GM21723 (cell line): ENCODE data around the gene MYADML2.
"Not testable (repeated sequence)": the region's sequence is repeated elsewhere in the genome, so short reads cannot be mapped to it uniquely, and the experiment has no call there.

Source experiments
- ATAC-seq: cut with Tn5 transposase; IDR thresholded peaks from one replicate; pipeline ENCODE4 v1.9.1; 2021; ENCODE audit warnings: mild to moderate bottlenecking, moderate library complexity; ENCODE audit not compliant: unreplicated experiment

The MYADML2 gene

DNA sequence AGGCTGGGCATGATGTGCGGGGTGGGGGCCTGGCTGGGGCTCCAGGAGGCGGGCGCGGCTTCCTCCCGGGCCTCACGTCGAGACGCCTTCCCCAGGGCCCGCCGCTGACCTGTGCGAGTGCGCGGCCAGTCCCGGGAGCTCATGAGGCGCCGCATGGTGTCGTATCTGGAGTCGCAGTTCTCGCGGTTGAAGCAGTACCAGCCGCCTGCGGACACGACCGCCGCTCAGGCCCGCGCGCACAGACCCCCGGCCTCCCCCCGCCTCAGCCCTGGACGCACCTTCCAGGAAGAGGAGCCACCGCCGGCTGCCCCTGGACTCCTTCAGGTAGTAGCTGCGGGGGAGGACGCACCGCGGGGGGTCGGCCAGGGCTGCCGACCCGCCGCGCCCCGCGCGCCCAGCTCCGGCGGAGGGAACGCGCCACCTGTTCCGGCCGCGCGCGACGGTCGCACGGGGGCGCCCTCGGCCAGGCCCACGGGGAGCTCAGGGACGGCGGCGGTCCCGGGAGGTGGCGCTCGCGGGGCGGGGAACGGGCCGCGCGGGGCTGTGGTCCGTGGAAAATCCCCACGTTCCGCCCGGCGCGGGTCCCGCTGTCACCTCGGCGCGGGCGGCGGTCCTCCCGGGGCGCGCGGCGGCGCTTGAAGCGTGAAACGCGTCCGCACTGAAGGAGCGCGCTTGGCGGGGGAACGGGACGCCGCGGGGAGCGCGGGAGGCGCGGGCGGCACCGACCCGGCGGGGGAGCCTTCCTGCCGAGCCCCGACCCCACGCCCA is 12.5 kb upstream of the MYADML2 start:
- ATAC-seq: peak; percentile 61

DNA sequence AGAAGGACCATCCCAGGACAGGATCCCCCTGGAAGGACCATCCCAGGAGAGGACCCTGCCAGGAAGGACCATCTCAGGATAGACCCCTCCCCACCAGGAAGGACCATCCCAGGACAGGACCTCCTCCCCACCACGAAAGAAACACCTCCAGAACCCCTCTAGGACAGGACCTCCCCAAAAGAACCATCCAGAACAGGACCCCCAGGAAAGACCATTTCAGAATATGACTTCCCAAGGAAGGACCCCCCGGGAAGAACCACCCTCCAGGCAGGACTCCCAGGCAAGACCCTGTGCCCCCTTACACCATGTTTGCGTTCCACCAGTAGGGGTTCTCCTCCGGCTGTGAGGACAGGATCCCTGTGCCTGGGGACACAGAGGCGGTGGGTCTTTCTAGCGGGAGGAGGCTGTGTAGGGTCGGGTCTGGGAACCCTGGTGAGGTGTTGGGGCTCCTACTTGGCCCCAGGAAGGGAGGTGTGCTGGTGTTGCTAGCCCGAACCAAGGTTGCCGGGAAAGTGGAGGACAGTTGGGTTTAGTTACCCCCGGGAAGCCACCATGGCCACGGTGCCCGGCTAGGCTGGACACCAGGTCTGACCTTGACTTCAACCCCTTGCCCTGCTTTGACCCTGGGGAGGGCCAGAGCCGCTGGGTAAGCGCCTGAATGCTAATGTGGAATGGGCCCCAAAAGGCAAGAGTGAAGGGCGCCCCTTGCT is 11.8 kb upstream of the MYADML2 start:
- ATAC-seq: no peak

DNA sequence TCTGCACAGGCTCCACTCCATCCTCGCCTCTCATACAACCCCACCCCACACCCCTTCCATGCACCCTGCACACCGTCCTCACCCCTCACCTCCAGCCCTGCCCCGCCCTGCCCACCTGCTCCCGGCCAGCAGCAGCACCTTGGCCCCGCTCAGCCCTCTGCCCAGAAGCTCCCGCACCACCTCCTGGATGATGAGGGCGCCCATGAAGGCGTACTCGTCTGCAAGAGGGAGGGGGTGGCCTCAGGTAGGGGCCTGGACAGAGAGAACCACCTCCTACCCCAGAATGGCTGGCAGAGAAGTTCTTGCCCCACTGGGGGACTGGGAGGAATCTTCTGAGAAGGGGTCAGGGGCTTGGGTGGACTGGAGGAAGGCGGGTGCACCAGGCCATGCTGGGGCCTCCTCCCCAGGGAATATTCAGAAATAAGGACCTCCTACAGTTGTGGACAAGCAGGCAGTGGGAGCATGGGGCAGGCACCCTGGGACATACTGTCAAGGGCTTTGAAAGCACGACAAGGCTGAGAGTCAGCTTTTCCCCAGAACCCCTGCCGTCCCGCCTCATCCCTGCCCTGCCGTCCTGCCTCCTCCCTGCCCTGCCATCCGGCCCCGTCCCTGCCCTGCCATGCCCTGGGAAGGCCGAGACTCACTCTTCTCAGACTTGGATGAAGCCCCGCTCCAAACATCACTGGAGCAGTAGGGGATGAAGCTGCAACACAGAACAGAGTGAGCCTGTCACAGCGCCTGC is 10.8 kb upstream of the MYADML2 start:
- no peak for ATAC-seq

- no peak for ATAC-seq
Measured at GRCh38 chr17:81956607-81957589, 9.9 kb upstream of the MYADML2 start.

GRCh38 chr17:81955756-81956544 is 8.9 kb upstream of the MYADML2 start:
- ATAC-seq: no peak

- ATAC-seq: no peak
Measured at GRCh38 chr17:81955058-81955681, 8.1 kb upstream of the MYADML2 start.

DNA sequence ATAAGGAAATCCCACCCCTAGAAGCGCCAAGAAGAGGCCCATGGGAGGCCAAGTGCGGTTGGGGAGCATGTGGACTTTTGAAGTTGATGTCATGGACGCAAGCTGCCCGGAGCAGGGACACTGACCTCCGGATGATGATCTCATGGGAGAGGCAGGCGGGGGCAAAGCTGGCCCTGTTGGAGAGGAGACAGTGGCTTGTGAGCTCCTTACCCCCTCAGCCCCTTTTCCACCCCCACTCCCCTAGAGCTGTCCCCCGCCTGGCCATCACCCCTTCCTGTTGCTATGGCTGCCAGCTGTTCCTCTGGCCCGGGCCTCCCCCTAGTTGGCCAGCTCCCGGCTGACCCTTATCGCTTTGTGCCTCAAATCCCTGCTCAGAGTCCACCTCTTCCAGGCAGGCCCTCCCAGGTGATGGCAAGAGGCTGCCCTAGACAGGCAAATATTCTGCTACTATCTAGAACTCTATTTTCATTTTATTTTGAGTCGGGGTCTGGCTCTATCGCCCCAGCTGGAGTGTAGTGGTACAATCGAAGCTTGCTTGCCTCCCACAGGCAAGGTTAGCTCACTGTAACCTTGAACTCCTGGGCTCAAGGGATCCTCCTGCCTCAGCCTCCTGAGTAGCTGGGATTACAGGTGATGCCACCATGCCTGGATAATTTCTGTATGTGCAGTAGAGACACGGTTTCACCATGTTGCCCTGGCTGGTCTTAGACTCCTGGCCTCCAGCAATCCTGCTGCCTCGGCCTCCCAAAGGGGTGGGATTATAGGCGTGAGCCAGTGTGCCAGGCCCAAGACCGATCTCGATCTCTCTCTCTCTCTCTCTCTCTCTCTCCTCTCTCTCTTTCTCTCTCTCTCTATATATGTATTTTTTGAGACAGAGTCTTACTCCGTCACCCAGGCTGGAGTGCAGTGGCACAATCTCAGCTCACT is 7.4 kb upstream of the MYADML2 start:
- no peak for ATAC-seq

DNA sequence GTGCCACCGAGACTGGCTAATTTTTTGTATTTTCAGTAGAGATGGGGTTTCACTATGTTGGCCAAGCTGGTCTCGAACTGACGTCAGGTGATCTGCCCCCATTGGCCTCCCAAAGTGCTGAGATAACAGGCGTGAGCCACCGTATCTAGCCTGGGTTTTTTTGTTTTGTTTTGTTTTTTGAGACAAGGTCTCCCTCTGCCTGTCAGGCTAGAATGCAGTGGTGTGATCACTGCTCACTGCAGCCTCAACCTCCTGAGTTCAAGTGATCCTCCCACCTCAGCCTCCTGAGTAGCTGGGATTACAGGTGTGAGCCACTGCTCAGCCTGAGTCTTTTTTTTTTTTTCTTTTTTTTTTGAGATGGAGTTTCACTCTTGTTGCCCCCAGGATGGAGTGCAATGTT is 6.4 kb upstream of the MYADML2 start:
- not testable (repeated sequence) for ATAC-seq

DNA sequence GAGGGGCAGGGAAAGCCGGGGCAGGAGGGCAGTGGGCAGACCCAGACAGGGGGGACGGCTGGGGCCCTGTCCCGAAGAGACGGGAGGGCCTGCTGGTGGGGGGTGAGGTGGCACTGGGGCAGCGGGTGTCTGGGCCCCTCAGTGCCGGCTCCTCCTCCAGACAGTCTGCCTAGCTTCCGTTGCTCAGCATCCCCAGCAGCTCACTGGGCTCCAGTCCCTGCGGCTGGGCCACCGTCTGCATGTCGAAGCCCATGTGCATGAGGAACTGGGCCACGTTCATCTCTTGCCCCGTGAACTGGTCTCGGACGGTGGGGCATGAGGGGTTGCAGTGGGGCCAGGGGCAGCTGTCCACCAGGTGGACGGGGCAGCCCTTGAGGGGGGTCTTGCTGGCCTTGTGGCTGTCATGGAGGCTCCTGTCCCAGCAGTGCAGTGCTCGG is 5.8 kb upstream of the MYADML2 start:
- no peak for ATAC-seq

GRCh38 chr17:81951785-81952684 is 5.0 kb upstream of the MYADML2 start:
- no peak for ATAC-seq

- ATAC-seq: no peak
Measured at GRCh38 chr17:81950501-81950900, 3.5 kb upstream of the MYADML2 start.

GRCh38 chr17:81948635-81949378 is 1.8 kb upstream of the MYADML2 start:
- ATAC-seq: no peak

DNA sequence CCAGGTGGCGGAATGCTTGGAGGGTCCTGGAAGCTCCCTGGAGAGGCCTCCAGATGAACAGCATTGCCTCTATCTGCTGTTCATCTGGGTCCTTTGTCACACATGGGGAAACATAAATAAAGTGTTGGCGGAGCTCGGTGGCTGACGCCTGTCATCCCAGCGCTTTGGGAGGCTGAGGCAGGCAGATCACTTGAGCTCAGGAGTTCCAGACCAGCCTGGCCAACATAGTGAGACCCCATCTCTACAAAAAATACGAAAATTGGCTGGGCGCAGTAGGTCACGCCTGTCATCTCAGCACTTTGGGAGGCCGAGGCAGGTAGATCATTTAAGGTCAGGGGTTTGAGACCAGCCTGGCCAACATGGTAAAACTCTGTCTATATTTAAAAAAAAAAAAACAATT is 2.2 kb downstream of the MYADML2 start:
- ATAC-seq: no peak

- no peak for ATAC-seq
Measured at GRCh38 chr17:81942167-81942553, 4.9 kb downstream of the MYADML2 start.

- ATAC-seq: no peak
Measured at GRCh38 chr17:81941484-81942166, 5.4 kb downstream of the MYADML2 start.
